GM18499 (cell line): ENCODE measurements around the gene SLC13A2.

Experiments used
- ATAC-seq: cut with Tn5 transposase; IDR thresholded peaks from one replicate; pipeline ENCODE4 v1.9.1; 2021; ENCODE audit warnings: moderate number of reproducible peaks; ENCODE audit not compliant: insufficient read depth, unreplicated experiment

Gene SLC13A2

GRCh38 chr17:28470266-28470913 lies 3.1 kb upstream of the SLC13A2 start:
- ATAC-seq: no peak

- ATAC-seq: no peak
Observed at GRCh38 chr17:28470914-28471366, 2.5 kb upstream of the SLC13A2 start.

- ATAC-seq: no peak
Observed at GRCh38 chr17:28471531-28472342, 1.7 kb upstream of the SLC13A2 start.

- no peak for ATAC-seq
Observed at GRCh38 chr17:28472871-28473497, 460 bp upstream of the SLC13A2 start.

- ATAC-seq: no peak
Observed at GRCh38 chr17:28474111-28474531, 677 bp downstream of the SLC13A2 start.

- no peak for ATAC-seq
Observed at GRCh38 chr17:28475151-28475900, 1.9 kb downstream of the SLC13A2 start.

- ATAC-seq: no peak
Observed at GRCh38 chr17:28476076-28476865, 2.8 kb downstream of the SLC13A2 start.

- ATAC-seq: no peak
Observed at GRCh38 chr17:28477928-28478327, 4.5 kb downstream of the SLC13A2 start.

GRCh38 chr17:28478712-28479615 lies 5.5 kb downstream of the SLC13A2 start:
- ATAC-seq: no peak

GRCh38 chr17:28480278-28480677 lies 6.8 kb downstream of the SLC13A2 start:
- ATAC-seq: no peak

GRCh38 chr17:28480799-28481571 lies 7.5 kb downstream of the SLC13A2 start:
- no peak for ATAC-seq

- no peak for ATAC-seq
Observed at GRCh38 chr17:28482551-28483199, 9.2 kb downstream of the SLC13A2 start.

- ATAC-seq: peak; percentile 82
Observed at GRCh38 chr17:28484296-28484695, 10.9 kb downstream of the SLC13A2 start.

GRCh38 chr17:28485049-28485448 lies 11.6 kb downstream of the SLC13A2 start:
- no peak for ATAC-seq

GRCh38 chr17:28487881-28488532 lies 14.6 kb downstream of the SLC13A2 start:
- no peak for ATAC-seq

GRCh38 chr17:28488533-28489276 lies 15.3 kb downstream of the SLC13A2 start:
- ATAC-seq: no peak
